RWPE1 (cell line): Measurements from ENCODE around the gene AFF2.

Source experiments
- CTCF ChIA-PET: fragments of 350-600 bp; sonication (Branson Sonifier 250); formaldehyde crosslinking; extraction: SDS; loops from one replicate; lab custom pipeline; 2021; lab: Yijun Ruan, JAX
- POLR2A ChIA-PET: fragments of 400-600 bp; formaldehyde crosslinking; extraction: SDS; loops from one replicate; lab custom pipeline; 2020; ENCODE audit warnings: antibody characterized with exemption; ENCODE audit not compliant: low non-redundant PET; lab: Yijun Ruan, JAX
- DNase-seq: peaks from one replicate; pipeline ENCODE4 v3.0.0; 2012; ENCODE audit warnings: low spot score
- H3K27ac ChIP-seq: fragments of 450-650 bp; 2 replicates; pipeline ENCODE4 v1.5.1; 2017
- CTCF ChIP-seq: fragments of 450-650 bp; conservative IDR thresholded peaks from 2 replicates; pipeline ENCODE4 v1.5.1; 2017; ENCODE audit warnings: low read depth, mild to moderate bottlenecking

AFF2 gene

GRCh38 chrX:148856505-148856904, 356.1 kb downstream of the AFF2 start:
- no peak for DNase-seq
- ChIA-PET POLR2A (no interaction called here), CTCF (no interaction called here)
- H3K27ac ChIP-seq, result no peak overlapping the region
- no peak for TF ChIP-seq CTCF

GRCh38 chrX:148865277-148866210, 365.1 kb downstream of the AFF2 start:
- DNase-seq, result no peak
- ChIA-PET POLR2A (no interaction called here), CTCF (no interaction called here)
- TF ChIP-seq CTCF, result no peak
- no peak overlapping the region for H3K27ac ChIP-seq

GRCh38 chrX:148867596-148867995, 367.2 kb downstream of the AFF2 start:
- POLR2A ChIA-PET, result no interaction called here
- DNase-seq, result no peak
- no peak for TF ChIP-seq CTCF
- H3K27ac ChIP-seq, result no peak overlapping the region
- CTCF ChIA-PET, result no interaction called here

- no peak overlapping the region for H3K27ac ChIP-seq
- no peak for DNase-seq
- ChIA-PET POLR2A (no interaction called here), CTCF (no interaction called here)
- no peak for TF ChIP-seq CTCF
Measured at GRCh38 chrX:148871422-148872160, 371.2 kb downstream of the AFF2 start.

- no peak for TF ChIP-seq CTCF
- DNase-seq, result no peak
- H3K27ac ChIP-seq, result no peak overlapping the region
- CTCF ChIA-PET, result no interaction called here
- POLR2A ChIA-PET, result no interaction called here
Measured at GRCh38 chrX:148872161-148872535, 371.7 kb downstream of the AFF2 start.

- no peak for DNase-seq
- H3K27ac ChIP-seq, result no peak overlapping the region
- CTCF ChIA-PET, result no interaction called here
- no peak for TF ChIP-seq CTCF
- POLR2A ChIA-PET, result no interaction called here
Measured at GRCh38 chrX:148872881-148873280, 372.5 kb downstream of the AFF2 start.
